ENCODE results near the gene COPA.
A peak's percentile ranks its signal among the peaks of the same experiment; 100 is the strongest.
"Not testable (repeated sequence)": the region's sequence is repeated elsewhere in the genome, so short reads cannot be mapped to it uniquely, and the experiment has no call there.

Gene COPA

DNA sequence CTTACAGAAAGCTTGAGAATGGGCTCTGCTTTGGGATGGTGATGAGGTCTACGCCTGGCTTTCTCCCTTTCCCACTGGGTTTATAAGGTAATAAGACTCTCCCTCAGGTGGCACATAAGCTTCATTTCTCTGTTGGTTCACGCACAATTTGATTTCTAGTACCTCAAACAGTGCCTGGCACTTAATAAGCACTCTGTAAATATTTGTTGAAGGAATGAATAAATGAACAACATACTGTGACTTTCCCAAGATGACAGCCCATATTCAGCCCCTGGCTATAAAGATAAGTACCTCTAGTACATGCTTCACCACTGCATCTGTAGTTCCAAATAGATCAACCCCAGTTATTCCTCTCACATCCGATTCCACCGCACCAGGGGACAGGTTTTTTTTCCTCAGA, 17.8 kb downstream of the COPA start:
- no peak for DNase-seq (ENCODE audit: low spot score)

- no peak for DNase-seq (ENCODE audit: low spot score)
These were observed 20.2 kb downstream of the COPA start for GRCh38 chr1:160322831-160323230.

DNA sequence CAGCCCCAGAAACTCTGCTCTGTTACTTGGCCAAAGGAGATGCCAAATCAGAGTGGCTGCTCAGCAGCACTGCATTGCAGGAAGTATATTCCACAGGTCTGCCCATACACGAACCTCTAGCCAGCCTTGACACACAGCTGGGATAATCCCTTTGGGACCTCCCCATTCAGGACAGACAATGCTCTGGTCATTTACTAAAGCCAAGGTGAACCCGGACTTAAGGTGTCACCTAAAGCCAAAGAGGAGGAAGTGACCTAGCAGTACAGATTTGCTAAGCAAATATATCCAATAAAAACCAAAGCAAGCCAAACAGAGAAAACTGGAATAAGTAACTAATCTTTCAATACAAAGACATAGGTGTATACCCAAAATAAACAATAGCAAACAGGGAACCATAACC, 27.7 kb downstream of the COPA start:
- no peak for DNase-seq (ENCODE audit: low spot score)

GRCh38 chr1:160309571-160309970, 33.5 kb downstream of the COPA start:
- peak; percentile 20 for DNase-seq (ENCODE audit: low spot score)

DNA sequence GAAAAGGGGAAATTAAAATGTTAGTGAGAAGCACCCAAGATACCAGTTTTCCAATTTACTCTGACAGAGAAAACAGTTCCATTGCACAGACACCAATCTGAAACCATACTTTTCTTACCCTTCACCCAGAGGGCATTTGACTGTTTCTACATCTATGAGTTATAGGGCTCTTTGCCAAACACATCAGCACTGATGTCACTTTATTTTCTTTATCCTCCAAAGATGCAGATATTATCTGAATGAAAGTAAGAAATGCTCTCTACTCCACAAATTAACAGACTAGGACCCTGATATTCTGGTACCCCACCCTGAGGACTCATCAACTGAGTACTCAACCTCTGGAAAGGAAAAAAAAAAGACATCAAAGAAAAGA, 33.9 kb downstream of the COPA start:
- DNase-seq (ENCODE audit: low spot score): peak; percentile 12

GRCh38 chr1:160308451-160309184, 34.4 kb downstream of the COPA start:
- DNase-seq (ENCODE audit: low spot score): peak; percentile 42

GRCh38 chr1:160307118-160307791, 35.8 kb downstream of the COPA start:
- no peak for DNase-seq (ENCODE audit: low spot score)

GRCh38 chr1:160300173-160300572, 42.9 kb downstream of the COPA start:
- DNase-seq (ENCODE audit: low spot score): no peak

DNA sequence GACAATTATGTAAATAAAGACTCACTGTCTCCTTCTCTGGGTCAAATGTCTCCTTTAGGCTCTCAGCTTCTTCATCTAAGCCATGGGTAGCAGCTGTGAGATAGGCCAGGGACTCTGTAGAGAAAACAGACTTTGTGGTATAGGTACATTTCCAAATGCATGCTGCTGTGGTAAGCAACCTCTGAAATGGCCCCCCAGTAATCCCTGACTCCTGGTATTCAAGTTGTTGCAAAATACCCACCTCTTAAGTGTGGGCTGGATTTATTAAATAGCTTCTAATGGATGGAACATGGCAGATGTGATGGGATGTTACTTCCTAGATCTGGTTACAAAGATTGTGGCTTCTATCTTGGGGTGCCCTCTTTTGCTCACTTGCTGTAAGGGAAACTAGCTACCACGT, 47.0 kb downstream of the COPA start:
- DNase-seq (ENCODE audit: low spot score): no peak

DNA sequence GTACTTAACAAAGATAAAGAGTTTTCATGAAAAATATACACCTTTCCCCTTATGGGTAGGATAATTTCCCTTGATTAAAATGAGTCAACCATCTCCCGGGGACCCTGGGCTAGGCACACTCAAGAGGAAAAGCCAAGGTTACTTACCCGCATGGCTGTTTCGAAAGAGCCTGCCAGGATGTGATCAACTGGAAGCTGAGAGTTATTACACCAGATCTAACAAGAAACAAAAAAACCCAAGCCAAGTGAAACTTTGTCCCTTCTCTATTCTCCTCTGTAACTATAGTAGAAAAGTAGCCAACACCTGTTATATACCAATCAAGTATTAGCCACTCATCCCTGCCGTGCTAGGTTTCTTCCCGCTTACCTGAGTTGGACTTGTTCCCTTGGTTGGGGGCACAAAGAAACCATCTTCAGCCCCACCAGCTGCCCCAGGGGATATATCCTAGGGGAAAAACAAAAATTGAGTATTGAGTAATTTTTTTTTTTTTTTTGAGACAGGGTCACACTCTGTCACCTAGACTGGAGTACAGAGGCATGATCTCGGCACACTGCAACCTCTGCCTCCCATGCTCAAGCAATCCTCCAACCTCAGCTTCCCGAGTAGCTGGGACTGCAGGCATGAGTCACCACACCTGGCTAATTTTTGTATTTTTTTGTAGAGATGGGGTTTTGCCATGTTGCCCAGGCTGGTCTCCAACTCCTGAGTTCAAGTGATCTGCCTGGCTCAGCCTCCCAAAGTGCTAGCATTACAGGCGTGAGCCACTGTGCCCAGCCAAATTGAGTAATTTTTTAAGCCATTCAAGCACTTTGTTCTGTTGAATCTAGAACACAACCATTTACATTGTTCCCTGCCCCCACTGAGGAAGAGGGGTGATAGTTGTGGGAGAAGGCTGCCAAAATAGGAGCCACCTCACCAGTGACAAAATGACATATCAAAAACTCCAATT, 49.8 kb downstream of the COPA start:
- DNase-seq (ENCODE audit: low spot score): no peak

DNA sequence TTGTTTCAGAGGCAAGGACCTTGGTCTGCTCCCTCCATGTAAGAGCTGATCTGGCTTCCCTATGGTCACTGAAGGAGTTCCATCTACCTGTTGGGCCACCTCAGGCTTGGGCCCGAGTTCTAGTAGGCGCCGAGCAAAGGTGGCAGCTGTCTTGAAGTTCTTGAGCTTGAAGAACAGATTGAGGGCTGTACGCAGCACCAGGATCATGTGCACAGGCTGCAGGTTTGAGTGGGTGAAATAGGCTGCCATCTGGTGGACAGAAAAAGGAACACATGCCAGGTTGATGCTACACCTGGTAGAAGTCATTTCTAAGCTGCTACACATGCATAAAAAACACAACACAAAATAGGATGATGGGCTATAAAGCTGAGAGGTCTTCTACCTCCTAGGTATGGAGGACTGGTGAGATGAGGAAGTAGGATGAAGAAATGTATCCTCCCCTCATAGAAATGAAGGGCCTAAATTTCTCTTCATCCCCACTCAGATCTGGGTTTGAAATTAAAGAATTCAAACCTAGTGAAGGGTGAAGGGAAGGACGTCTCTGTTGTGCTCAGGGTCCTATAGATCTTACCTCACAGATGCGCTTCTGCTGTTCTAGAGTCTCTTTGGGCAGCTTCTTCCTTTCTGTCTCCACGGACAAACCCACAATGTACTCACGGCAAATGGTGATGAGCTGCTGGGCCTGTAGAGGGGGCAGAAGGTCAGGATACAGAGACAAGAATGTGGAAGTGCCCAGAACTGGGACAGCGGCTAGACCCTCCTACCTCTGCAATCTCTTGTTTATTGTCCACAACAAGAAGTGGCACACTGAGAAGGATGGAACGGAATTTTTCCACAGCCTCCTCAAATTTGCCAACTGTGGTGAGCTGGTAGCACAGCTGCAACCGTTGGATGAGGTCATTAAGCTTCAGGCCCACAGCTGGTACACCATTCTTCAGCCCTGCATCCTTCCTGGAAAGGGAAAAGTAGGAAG, 51.5 kb downstream of the COPA start:
- peak; percentile 63 for DNase-seq (ENCODE audit: low spot score)

DNA sequence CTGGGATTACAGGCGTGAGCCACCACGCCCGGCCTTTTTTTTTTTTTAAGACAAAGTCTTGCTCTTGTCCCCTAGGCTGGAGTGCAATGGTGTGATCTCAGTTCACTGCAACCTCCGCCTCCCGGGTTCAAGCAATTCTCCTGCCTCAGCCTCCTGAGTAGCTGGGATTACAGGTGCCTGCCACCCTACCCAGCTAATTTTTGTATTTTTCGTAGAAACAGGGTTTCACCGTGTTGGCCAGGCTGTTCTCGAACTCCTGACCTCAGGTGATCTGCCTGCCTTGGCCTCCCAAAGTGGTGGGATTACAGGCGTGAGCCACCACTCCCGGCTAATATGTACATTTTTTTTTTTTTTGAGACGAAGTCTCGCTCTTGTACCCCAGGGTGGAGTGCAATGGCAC, 55.3 kb downstream of the COPA start:
- not testable (repeated sequence) for DNase-seq (ENCODE audit: low spot score)

GRCh38 chr1:160285506-160285905, 57.5 kb downstream of the COPA start:
- DNase-seq (ENCODE audit: low spot score): no peak

DNA sequence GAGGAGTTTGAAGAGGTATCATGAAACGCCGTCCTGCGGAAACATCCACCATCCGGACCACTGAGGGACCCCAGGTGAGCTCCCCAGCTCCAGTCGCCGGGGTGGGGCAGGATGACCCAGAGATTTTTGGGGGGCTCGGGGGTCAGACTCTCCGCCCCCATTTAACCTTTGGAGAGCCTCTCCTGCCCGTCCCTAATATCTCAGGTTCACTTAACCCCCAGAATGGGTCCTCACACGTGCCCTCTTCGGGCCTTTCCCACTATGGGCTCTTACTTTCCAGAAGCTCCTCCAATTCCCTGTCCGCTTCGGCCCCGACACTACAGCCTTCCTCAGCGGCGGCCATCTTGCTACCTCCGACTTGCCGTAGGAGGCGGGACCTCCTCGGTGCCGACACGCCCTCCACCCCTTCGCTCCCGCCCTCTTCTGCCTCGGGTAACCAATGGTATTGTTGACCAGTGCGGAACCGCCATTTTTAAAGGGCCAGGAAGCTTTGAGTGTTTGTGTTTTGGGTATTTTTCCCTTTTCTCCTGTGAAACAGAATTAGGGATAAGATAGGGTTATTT, 58.2 kb downstream of the COPA start, which contains the start of gene PEX19:
PEX19 (minus strand) TSS at position 352 of the 563 bp plus-strand sequence; CDS start at position 343, 9 bp downstream.
- peak; percentile 98 for DNase-seq (ENCODE audit: low spot score)

- peak; percentile 76 for DNase-seq (ENCODE audit: low spot score)
These were observed 58.7 kb downstream of the COPA start for GRCh38 chr1:160284220-160284781.

- no peak for DNase-seq (ENCODE audit: low spot score)
These were observed 60.2 kb downstream of the COPA start for GRCh38 chr1:160282807-160283206.

DNA sequence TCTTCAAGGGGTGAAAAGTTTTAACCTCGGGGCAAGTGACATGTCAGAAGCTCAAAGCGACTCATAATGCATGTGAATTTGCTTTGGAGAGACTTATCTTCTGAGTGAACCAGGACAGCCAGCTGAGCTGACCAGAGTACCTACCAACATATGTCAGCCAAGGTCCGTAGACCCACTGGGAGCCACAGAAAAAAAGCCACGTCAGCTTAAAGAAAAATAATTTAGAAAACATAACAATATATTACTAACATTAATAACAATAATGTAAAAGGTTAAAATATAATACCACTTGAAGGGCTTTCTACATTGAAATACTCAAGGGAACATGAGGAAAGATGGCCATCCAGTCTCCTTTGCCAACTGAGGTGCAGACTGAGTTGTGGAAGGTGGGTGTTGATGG, 65.1 kb downstream of the COPA start:
- no peak for DNase-seq (ENCODE audit: low spot score)

GRCh38 chr1:160277330-160277729, 65.7 kb downstream of the COPA start:
- no peak for DNase-seq (ENCODE audit: low spot score)

GRCh38 chr1:160271025-160271424, 72.0 kb downstream of the COPA start:
- DNase-seq (ENCODE audit: low spot score): no peak

- no peak for DNase-seq (ENCODE audit: low spot score)
These were observed 75.6 kb downstream of the COPA start for GRCh38 chr1:160267284-160267991.
